Forelimb muscle (tissue), 1 donor: ENCODE data around the gene SLC17A8. TPM values are rescaled to one million over a fixed set of nuclear protein-coding genes. Genes with fewer than 3 reads are reported as not detected.
"Not testable (repeated sequence)": the region's sequence is repeated elsewhere in the genome, so short reads cannot be mapped to it uniquely, and the experiment has no call there.

Experiments used
- DNase-seq: peaks from one replicate; pipeline ENCODE4 v3.0.0-alpha.2; 2013; ENCODE audit warnings: low read depth
- polyA plus RNA-seq: library from polyadenylated mRNA; unstranded; fragments of 120-200 nt; gene quantifications from one replicate; pipeline ENCODE4 v1.2.1, GENCODE V29; 2013; ENCODE audit not compliant: insufficient read length

Gene SLC17A8
- polyA plus RNA-seq, result 0.06 TPM

GRCh38 chr12:100356644-100357223, at the start of gene SLC17A8:
SLC17A8 (plus strand) TSS chr12:100357074; CDS start chr12:100357392, 318 bp downstream.
- DNase-seq, result no peak

DNA sequence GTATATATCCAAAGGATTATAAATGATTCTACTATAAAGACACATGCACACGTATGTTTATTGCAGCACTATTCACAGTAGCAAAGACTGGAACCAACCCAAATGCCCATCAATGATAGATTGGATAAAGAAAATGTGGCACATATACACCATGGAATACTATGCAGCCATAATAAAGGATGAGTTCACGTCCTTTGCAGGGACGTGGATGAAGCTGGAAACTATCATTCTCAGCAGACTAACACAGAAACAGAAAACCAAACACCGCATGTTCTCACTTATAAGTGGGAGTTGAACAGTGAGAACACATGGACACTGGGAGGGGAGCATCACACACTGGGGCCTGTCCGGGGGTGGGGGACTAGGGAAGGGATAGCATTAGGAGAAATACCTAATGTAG, 48.7 kb upstream of the SLC17A8 start:
- DNase-seq, result not testable (repeated sequence)

GRCh38 chr12:100311317-100311716, 45.6 kb upstream of the SLC17A8 start:
- no peak for DNase-seq

GRCh38 chr12:100317371-100317770, 39.5 kb upstream of the SLC17A8 start:
- DNase-seq, result no peak

GRCh38 chr12:100324498-100324897, 32.4 kb upstream of the SLC17A8 start:
- no peak for DNase-seq

GRCh38 chr12:100326208-100326607, 30.7 kb upstream of the SLC17A8 start:
- DNase-seq, result no peak

DNA sequence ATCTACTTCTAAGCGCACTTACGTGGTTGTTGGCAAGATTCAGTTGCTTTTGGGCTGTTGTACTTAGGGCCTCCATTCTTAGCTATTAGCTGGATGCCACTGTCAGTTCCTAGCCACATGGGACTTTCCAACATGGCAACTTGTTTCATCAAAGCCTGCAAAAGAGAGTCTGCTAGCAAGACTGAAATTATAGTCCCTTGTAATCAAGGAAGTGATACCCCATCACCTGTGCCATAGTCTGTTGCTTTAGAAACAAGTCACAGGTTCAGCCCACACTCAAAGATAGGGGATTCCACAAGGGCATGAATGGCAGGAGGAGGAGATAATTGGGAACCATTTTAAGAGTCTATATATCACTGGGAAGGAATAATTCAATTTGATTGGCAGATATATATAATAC, 27.1 kb upstream of the SLC17A8 start:
- DNase-seq, result no peak

DNA sequence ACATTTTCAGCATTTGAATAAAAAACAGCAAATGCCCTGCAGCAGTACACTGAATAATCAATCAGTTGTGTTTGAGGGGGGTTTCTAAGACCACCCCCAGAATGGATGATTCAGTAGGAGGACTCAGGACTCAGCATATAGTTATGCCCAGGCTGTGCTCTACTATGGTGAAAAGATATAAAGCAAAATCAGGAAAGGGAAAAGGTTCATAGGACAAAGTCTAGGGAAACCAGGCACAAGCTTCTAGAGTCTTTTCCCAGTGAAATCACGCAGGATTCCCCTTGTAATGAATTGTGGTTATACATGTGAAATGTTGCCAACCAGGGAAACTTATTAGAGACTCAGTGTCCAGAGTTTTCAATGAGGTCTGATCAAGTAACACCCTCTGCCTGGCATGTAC, 25.0 kb upstream of the SLC17A8 start:
- no peak for DNase-seq

- DNase-seq, result no peak
Measured at GRCh38 chr12:100332852-100333251, 24.0 kb upstream of the SLC17A8 start.

DNA sequence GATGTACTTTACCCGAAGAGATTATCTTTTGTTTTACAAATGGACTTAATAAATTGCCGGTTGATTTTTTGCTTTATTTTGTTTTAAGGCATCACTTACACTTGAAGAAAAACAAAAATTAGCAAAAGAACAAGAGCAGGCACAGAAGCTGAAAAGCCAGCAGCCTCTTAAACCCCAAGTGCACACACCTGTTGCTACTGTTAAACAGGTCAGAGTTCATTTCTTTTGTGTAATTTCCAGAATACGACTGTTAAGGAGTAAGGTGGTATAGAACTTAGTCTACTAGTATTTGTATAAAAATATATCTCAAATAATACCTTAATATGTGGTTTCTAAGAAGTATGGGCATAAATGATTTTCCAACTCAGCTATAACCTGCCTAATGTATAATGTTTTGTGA, 19.6 kb upstream of the SLC17A8 start:
- DNase-seq, result no peak

- DNase-seq, result no peak
Measured at GRCh38 chr12:100337727-100338126, 19.1 kb upstream of the SLC17A8 start.

GRCh38 chr12:100339071-100339470, 17.8 kb upstream of the SLC17A8 start:
- no peak for DNase-seq

DNA sequence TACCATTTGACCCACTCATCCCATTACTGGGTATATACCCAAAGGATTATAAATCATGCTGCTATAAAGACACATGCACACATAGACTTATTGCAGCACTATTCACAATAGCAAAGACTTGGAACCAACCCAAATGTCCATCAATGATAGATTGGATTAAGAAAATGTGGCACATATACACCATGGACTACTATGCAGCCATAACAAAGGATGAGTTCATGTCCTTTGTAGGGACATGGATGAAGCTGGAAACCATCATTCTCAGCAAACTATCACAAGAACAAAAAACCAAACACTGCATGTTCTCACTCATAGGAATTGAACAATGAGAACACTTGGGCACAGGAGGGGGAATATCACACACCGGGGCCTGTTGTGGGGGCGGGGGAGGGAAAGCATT, 14.0 kb upstream of the SLC17A8 start:
- not testable (repeated sequence) for DNase-seq

DNA sequence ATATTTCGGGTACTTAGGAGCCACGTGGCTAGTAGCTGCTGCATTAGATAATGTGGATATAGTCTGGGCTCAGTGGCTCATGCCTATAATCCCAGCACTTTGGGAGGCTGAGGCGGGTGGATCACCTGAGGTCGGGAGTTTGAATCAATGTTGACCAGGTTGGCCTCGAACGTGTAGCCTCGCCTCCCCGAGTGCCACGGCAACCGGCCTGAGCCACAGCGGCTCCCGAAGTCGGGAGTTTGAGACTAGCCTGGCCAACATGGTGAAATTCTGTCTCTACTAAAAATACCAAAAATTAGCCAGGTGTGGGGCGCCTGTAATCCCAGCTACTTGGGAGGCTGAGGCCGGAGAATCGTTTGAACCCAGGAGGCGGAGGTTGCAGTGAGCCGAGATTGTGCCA, 12.5 kb upstream of the SLC17A8 start:
- DNase-seq, result not testable (repeated sequence)

DNA sequence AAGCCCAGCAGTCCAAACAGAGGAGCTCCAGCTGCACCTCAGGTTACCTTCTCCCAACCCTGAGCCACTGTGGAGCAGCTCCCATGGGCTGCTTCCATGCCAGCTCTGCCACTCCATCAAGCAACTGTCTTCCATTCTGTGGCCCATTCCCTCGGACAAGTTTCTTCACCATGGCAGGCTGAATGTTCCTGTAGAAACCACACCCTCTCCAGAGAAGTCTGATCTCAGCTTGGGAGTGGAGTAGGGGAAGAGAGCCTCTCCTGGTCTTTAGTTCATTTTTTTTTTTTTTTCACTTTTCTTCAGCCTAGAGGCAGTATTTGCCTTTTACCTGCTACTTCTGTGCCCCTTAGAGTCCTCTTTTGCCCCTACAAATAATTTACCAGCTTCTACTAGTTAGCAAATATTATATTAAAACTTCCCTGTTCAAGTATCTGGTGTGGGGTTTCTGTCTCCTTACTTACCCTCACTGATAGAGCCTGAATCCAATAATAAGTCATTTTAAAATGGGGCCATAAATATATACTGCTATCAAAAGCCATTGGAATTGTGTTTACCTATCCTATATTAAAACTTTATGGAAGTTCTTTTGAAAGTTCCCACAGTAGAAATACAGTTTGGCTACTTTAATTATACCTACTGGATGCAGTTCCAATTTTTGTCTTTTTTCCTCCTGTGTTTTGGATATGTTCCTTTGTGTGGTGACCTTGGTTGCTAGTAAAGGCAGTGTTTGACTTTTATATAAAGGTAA, 11.7 kb upstream of the SLC17A8 start:
- no peak for DNase-seq

GRCh38 chr12:100346660-100347059, 10.2 kb upstream of the SLC17A8 start:
- no peak for DNase-seq

- no peak for DNase-seq
Measured at GRCh38 chr12:100348657-100349454, 8.0 kb upstream of the SLC17A8 start.

DNA sequence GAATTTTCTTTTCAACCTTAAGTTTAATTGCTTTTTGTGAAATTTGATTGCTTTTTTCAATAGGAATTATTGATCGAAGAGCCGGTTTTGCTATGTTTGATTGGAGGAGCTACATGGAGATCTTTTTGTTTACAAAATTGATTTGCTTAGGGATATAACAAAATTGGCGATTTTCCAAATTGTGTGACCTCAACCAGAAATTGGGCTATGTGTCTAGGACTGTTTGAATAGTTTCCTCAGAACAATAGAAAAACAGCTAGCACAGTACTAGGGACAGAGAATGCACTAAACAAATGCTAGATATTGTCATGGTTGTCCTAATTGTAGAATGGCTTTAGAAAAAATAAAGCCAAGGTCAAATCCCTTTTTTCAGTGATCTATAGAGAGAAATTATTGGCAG, 2.4 kb downstream of the SLC17A8 start:
- DNase-seq, result no peak

DNA sequence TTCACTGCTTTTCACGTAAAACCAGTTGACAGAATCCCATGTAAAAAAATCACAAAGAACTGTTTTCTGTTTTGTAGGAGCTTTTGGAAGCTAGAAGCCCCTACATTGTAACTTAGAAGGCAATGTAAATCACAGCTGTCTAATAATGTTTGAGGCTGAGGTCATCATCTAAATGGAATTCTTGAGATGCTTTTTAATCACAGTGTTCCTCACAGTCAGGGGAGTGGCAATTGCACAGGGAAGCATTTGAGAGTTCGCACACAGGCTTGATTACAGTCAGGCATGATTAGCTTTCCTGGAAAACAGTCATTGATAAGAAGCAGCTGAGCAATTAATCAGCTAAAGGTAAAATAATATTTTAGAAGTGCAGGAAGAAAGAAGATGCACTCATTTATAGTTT, 2.9 kb downstream of the SLC17A8 start:
- no peak for DNase-seq

GRCh38 chr12:100360450-100360849, 3.6 kb downstream of the SLC17A8 start:
- DNase-seq, result no peak

- no peak for DNase-seq
Measured at GRCh38 chr12:100364324-100364723, 7.5 kb downstream of the SLC17A8 start.

DNA sequence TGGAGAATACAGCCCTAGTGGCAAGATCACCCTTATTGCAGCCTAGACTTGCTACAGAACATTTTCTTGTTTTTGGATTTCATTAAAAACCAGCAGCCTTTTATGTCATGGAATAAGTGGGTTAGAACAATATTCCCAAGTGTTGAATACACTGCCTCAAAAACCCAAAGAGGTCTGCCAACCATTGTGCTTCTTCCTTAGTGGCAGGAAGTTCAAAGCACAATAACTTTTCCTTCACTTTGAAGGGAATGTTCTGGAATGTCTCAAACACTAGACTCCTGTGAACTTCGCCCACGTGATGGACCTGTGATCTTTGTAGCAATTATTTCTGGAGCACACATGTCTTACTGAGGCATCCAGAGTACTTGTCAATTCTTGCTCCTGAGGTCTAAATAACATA, 8.5 kb downstream of the SLC17A8 start:
- no peak for DNase-seq

DNA sequence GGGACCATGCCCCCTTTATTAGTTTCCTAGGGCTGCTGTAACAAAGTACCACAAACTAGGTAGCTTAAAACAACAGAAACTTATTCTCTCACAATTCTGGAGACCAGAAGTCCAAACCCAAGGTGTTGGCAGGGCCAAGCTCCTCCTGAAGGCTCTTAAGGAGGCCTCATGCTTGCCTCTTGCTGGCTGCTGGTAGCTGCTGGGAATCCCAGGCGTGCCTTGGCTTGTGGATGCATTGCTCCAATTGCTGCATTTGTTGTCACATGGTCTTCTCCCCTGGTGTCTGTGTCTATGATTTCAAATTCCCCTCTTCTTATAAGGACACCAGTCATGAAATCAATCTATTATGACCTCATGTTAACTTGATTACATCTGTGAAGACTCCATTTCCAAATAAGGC, 11.2 kb downstream of the SLC17A8 start:
- DNase-seq, result no peak
